HT1080 (cell line): ENCODE measurements around the gene DNAJB4. TPM values are rescaled to one million over a fixed set of nuclear protein-coding genes. Genes with fewer than 3 reads are reported as not detected.
"Not testable (repeated sequence)": the region's sequence is repeated elsewhere in the genome, so short reads cannot be mapped to it uniquely, and the experiment has no call there.

ENCODE experiments used
- DNase-seq: peaks from one replicate; pipeline ENCODE4 v3.0.0-alpha.2; 2015; ENCODE audit warnings: low read depth
- polyA plus RNA-seq, 2 experiments: library from polyadenylated mRNA; depleted of rRNA; stranded (reverse); fragments of >200 nt; gene quantifications; 2 replicates each; pipeline ENCODE4 v1.2.3, GENCODE V29; 2015
- total RNA-seq: library from RNA; depleted of rRNA; stranded (reverse); fragments of >200 nt; shearing (Covaris generic); gene quantifications from 2 replicates; pipeline ENCODE4 v1.2.3, GENCODE V29; 2014; rRNA removed

DNAJB4 gene
- 9.4 and 11.2 TPM in 2 replicates for total RNA-seq
- 13.4 and 15.4 TPM in 2 replicates for polyA plus RNA-seq (2015; cell fraction: cytosol; rRNA removed)
- polyA plus RNA-seq (2015; cell fraction: nucleus; rRNA removed): 22.2 and 24.7 TPM in 2 replicates

- peak; percentile 95 for DNase-seq
These were observed at the start of gene DNAJB4 for GRCh38 chr1:78004719-78005447. Gene DNAJB4, plus strand, starts transcription at chr1:78004939. Its CDS starts 172 bp downstream, at chr1:78005111.

GRCh38 chr1:77955709-77956108, 49.0 kb upstream of the DNAJB4 start:
- no peak for DNase-seq

GRCh38 chr1:77956464-77956863, 48.3 kb upstream of the DNAJB4 start:
- DNase-seq: no peak

GRCh38 chr1:77958391-77958790, 46.3 kb upstream of the DNAJB4 start:
- DNase-seq: no peak

GRCh38 chr1:77958850-77959249, 45.9 kb upstream of the DNAJB4 start:
- DNase-seq: no peak

- no peak for DNase-seq
These were observed 43.3 kb upstream of the DNAJB4 start for GRCh38 chr1:77961392-77961791.

- no peak for DNase-seq
These were observed 38.4 kb upstream of the DNAJB4 start for GRCh38 chr1:77966291-77966690.

- DNase-seq: no peak
These were observed 34.5 kb upstream of the DNAJB4 start for GRCh38 chr1:77970192-77970591.

- no peak for DNase-seq
These were observed 32.7 kb upstream of the DNAJB4 start for GRCh38 chr1:77972080-77972479.

- DNase-seq: peak; percentile 15
These were observed 29.4 kb upstream of the DNAJB4 start for GRCh38 chr1:77975386-77975785.

- DNase-seq: no peak
These were observed 28.8 kb upstream of the DNAJB4 start for GRCh38 chr1:77975907-77976306.

GRCh38 chr1:77976433-77977076, 28.2 kb upstream of the DNAJB4 start:
- no peak for DNase-seq

- no peak for DNase-seq
These were observed 26.8 kb upstream of the DNAJB4 start for GRCh38 chr1:77977989-77978292.

- peak; percentile 81 for DNase-seq
These were observed 26.3 kb upstream of the DNAJB4 start for GRCh38 chr1:77978293-77978968.

- DNase-seq: peak; percentile 97
These were observed 25.5 kb upstream of the DNAJB4 start, which contains the start of gene FUBP1 for GRCh38 chr1:77978969-77979876. Gene FUBP1, minus strand, starts transcription at chr1:77979072. Its CDS starts 68 bp downstream, at chr1:77979004.

- DNase-seq: not testable (repeated sequence)
These were observed 21.3 kb upstream of the DNAJB4 start for GRCh38 chr1:77983352-77983996.

GRCh38 chr1:77983997-77984355, 20.8 kb upstream of the DNAJB4 start:
- no peak for DNase-seq

GRCh38 chr1:77984629-77985028, 20.1 kb upstream of the DNAJB4 start:
- DNase-seq: no peak

- no peak for DNase-seq
These were observed 17.9 kb upstream of the DNAJB4 start for GRCh38 chr1:77986810-77987209.

GRCh38 chr1:77987919-77988318, 16.8 kb upstream of the DNAJB4 start:
- no peak for DNase-seq

GRCh38 chr1:77989744-77990143, 15.0 kb upstream of the DNAJB4 start:
- DNase-seq: no peak
